IMR-90 (cell line): ENCODE measurements around the gene GRID1.

ENCODE experiments used
- BHLHE40 ChIP-seq: fragments of 150-350 bp; IDR thresholded peaks from 2 replicates; pipeline ENCODE4 v1.6.1; 2016; ENCODE audit warnings: mild to moderate bottlenecking, low read depth, low read length
- CHD1 ChIP-seq: IDR thresholded peaks from 2 replicates; pipeline ENCODE4 v1.6.1; 2012; ENCODE audit warnings: low read depth, low read length, improper control_type of control experiment
- CTCF ChIP-seq: conservative IDR thresholded peaks from 2 replicates; pipeline ENCODE4 v1.5.1; 2012; ENCODE audit warnings: mild to moderate bottlenecking, low read depth, low read length, improper control_type of control experiment
- FOS ChIP-seq: fragments of 150-350 bp; IDR thresholded peaks from 2 replicates; pipeline ENCODE4 v1.6.1; 2016; ENCODE audit warnings: low read depth, low read length
- POLR2A ChIP-seq: IDR thresholded peaks from 2 replicates; pipeline ENCODE4 v1.6.1; 2012; ENCODE audit warnings: mild to moderate bottlenecking, low read depth, low read length
- RAD21 ChIP-seq: IDR thresholded peaks from 2 replicates; pipeline ENCODE4 v1.6.1; 2012; ENCODE audit warnings: low read length, improper control_type of control experiment
- RCOR1 ChIP-seq: IDR thresholded peaks from 2 replicates; pipeline ENCODE4 v1.6.1; 2012; ENCODE audit warnings: mild to moderate bottlenecking, low read length, improper control_type of control experiment; ENCODE audit not compliant: insufficient replicate concordance
- RFX5 ChIP-seq: IDR thresholded peaks from 2 replicates; pipeline ENCODE4 v1.8.0; 2012; ENCODE audit warnings: low read depth, mild to moderate bottlenecking, low read length, moderate library complexity
- TF ChIP-seq, protein P1 (sequence below): fragments of 150-350 bp; IDR thresholded peaks from 2 replicates; pipeline ENCODE4 v1.6.1; 2017; ENCODE audit warnings: mild to moderate bottlenecking, antibody characterized with exemption, low read length, low read depth

- TF ChIP-seq POLR2A = no peak
- no peak for TF ChIP-seq CTCF
- no peak for TF ChIP-seq BHLHE40
- no peak for TF ChIP-seq RCOR1
- TF ChIP-seq RAD21 = no peak
- no peak for TF ChIP-seq CHD1
- TF ChIP-seq, protein P1, sequence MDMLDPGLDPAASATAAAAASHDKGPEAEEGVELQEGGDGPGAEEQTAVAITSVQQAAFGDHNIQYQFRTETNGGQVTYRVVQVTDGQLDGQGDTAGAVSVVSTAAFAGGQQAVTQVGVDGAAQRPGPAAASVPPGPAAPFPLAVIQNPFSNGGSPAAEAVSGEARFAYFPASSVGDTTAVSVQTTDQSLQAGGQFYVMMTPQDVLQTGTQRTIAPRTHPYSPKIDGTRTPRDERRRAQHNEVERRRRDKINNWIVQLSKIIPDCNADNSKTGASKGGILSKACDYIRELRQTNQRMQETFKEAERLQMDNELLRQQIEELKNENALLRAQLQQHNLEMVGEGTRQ = no peak
- no peak for TF ChIP-seq RFX5
- TF ChIP-seq FOS = no peak
Observed at GRCh38 chr10:85666102-85666501, 700.5 kb downstream of the GRID1 start.
